Muscle of leg (tissue), 11 donors: Measurements from ENCODE around the gene TNC. TPM values are rescaled to one million over a fixed set of nuclear protein-coding genes. Genes with fewer than 3 reads are reported as not detected.
A peak's percentile ranks its signal among the peaks of the same experiment; 100 is the strongest.

Experiments
- DNase-seq: peaks from one replicate; pipeline ENCODE4 v3.0.0; 2013
- H3K27ac ChIP-seq: one replicate; pipeline ENCODE4 v1.5.1; 2013; ENCODE audit warnings: mild to moderate bottlenecking, low read length, control low read depth
- H3K27me3 ChIP-seq: one replicate; pipeline ENCODE4 v1.6.1; 2013; ENCODE audit warnings: low read length; ENCODE audit not compliant: control insufficient read depth, insufficient read depth
- H3K36me3 ChIP-seq: one replicate; pipeline ENCODE4 v1.6.1; 2013; ENCODE audit warnings: low read length; ENCODE audit not compliant: control insufficient read depth, insufficient read depth
- H3K4me1 ChIP-seq: one replicate; pipeline ENCODE4 v1.6.1; 2013; ENCODE audit warnings: low read length; ENCODE audit not compliant: control insufficient read depth, insufficient read depth
- H3K4me3 ChIP-seq: one replicate; pipeline ENCODE4 v1.5.1; 2013; ENCODE audit warnings: low read length, control low read depth
- H3K9me3 ChIP-seq: replicated peaks from 2 replicates; pipeline ENCODE4 v1.6.1; 2013; ENCODE audit warnings: low read depth, low read length; ENCODE audit not compliant: control insufficient read depth
- WGBS: methylation state at CpG from one replicate; pipeline ENCODE4 v1.1.5; 2013; ENCODE audit warnings: missing lambda C conversion rate; ENCODE audit not compliant: insufficient coverage; 5-methylcytosine and 5-hydroxymethylcytosine counted together
- polyA plus RNA-seq, 8 donors: library from polyadenylated mRNA; unstranded; fragments of 120-200 nt; gene quantifications; one replicate each; pipeline versions ENCODE4 v1.2.1 to v1.2.3, GENCODE V29; 2013; ENCODE audit warnings: inconsistent platforms in 1 of 8, low replicate concordance in 1 of 8; ENCODE audit not compliant: insufficient read length in 8 of 8, insufficient read depth in 1 of 8
- total RNA-seq: library from RNA; stranded (reverse); fragments of 120-200 nt; gene quantifications from one replicate; pipeline ENCODE4 v1.2.4, GENCODE V29; 2013

TNC gene
- total and polyA plus RNA-seq, 9 donors: 28.4 to 129 (median 47.0) TPM

DNA sequence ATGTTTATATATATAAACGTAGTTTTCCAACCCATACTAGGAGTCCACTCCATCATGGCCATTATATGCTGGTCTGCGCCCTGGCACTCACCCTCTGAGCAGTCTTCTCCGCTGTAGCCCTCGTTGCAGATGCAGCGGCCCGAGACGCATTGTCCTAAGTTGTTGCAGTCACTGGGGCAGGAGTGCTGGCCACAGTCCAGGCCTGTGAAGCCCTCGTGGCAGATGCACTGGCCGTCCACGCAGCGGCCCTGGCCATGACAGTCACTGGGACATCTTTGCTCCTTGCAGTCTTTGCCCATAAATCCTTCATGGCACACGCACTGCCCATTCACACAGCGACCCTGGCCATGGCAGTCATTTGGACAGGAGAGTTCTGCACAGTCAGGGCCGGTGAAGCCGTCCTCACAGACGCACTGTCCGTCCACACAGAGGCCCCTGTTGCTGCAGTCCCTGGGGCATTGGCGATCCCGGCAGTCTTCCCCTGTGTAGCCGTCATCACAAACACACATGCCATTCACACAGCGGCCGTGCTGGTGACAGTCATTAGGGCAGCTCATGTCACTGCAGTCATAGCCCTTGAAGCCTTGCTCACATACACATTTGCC is 32.1 kb downstream of the TNC start:
- Histone ChIP-seq H3K27ac (no peak overlapping the region), H3K27me3 (no peaks in the 10 kb centered on the region), H3K4me1 (no peaks in the 10 kb centered on the region), H3K9me3 (no peaks in the 10 kb centered on the region), H3K36me3 (peaks cover 4% of the 10 kb centered on the region), H3K4me3 (no peak overlapping the region)
- no peak for DNase-seq
- 82% methylated on average over 21 of the region's 22 CpGs for WGBS

DNA sequence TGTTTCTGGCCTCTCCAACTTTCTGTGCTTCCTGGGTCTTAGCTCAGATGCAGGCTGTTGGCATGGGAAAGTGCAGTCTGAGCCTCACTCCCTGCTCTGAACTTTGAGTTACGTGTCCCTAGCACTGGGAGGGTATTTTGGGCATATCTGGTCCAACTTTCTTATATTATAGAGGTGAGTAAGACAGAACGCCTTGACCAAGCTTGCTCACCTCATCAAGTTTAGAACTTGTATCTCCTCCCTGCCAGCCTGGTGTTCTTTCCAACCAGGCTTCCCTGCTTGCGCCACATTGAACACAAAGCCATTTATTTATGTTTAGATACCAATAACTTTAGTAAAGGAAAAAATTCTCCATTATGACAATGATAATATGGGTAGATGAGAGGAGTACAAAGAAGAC is 33.2 kb downstream of the TNC start:
- no peak for DNase-seq
- peaks cover 4% of the 10 kb centered on the region for H3K36me3 ChIP-seq
- no CpG with 5 or more reads among the region's 3 CpGs for WGBS
- H3K9me3 ChIP-seq: no peaks in the 10 kb centered on the region
- H3K27me3 ChIP-seq: no peaks in the 10 kb centered on the region
- no peaks in the 10 kb centered on the region for H3K4me1 ChIP-seq
- H3K27ac ChIP-seq: no peak overlapping the region
- H3K4me3 ChIP-seq: no peak overlapping the region

DNA sequence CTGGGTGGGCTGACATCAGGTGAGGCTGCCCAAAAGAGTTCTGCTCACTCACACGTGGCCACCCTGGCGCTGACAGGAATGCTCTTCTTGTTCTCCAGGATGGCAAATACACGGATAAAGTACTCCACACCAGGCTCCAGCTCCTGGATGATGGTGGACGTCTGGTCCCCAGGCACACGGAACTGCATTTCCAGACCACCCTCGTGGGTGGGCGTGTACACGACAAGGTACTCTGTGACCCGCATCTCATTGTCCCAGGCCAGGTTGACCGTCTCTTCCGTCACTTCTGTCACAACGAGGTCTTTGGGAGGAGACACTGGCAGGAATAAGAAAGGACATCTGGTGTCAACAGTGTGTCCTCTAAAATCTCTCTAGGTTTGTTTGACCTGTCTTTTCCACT is 33.8 kb downstream of the TNC start:
- WGBS: 87% methylated on average over 10 of the region's 12 CpGs
- Histone ChIP-seq H3K4me3 (no peak overlapping the region), H3K36me3 (peaks cover 4% of the 10 kb centered on the region), H3K27ac (no peak overlapping the region), H3K4me1 (no peaks in the 10 kb centered on the region), H3K9me3 (no peaks in the 10 kb centered on the region), H3K27me3 (no peaks in the 10 kb centered on the region)
- no peak for DNase-seq

DNA sequence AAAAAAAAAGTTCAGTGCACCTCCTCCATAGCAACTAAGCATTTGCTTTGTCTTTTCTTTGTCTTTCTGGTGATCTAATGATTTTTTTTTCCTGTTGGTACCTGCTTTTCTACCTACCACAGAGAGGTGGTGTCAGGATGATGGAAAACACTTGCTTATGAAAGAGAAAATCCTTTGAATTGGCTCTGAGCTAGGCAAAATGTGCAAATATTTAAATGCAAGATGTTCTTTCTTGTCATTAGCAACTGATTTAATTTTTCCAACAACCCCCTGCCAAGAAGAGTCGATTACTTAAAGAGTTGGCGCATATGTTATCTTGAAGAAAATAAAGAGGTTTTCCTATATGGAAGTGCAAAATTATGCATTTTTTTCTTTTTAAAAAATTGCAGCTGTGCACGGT is 37.7 kb downstream of the TNC start:
- DNase-seq: peak; percentile 61
- Histone ChIP-seq H3K27ac (no peak overlapping the region), H3K36me3 (peaks cover 9% of the 10 kb centered on the region), H3K4me3 (no peak overlapping the region), H3K4me1 (no peaks in the 10 kb centered on the region), H3K27me3 (no peaks in the 10 kb centered on the region), H3K9me3 (no peaks in the 10 kb centered on the region)
- no CpG with 5 or more reads among the region's 3 CpGs for WGBS

DNA sequence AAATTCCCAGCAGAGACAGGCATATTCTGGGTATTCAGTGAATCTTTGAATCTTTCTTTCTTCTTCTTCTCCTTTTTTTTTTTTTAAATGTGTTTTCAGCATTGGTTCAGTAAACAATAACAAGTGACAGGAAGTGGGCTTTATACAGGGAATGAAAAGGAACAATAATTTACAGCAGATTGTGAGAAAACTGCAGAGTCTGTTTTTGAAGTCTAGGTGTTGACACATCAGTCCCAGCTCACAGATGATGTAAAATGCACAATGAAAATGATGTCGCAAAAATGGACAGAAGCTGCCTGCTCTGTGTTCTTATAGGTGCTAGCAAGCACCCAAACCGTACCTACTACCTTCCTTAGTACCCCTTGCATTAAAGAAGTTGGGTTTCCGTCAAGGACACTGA is 38.8 kb downstream of the TNC start:
- no peak for DNase-seq
- Histone ChIP-seq H3K27ac (no peak overlapping the region), H3K9me3 (no peaks in the 10 kb centered on the region), H3K4me1 (no peaks in the 10 kb centered on the region), H3K4me3 (no peak overlapping the region), H3K27me3 (no peaks in the 10 kb centered on the region), H3K36me3 (peaks cover 13% of the 10 kb centered on the region)
- WGBS: no CpG with 5 or more reads among the region's 3 CpGs

DNA sequence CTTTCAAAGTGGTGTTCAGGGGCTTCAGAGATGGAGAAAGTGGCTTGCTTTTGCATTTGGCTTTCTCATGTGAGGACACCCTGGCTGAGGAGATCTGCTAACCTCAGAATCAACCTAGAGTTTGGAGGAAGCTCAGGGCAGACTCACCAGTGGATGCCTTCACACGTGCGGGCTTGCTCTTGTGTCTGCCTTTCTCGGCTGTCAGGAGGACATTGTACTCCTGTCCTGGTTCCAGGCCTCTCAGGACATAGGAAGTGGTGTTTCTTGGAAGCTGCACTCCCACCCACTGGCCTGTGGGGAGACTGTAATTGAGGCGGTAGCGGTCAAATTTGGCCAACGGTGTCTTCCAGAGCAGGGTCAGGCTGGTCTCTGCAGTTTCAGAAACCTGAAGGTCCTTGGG is 44.5 kb downstream of the TNC start:
- 89% methylated on average over 4 of the region's 6 CpGs for WGBS
- Histone ChIP-seq H3K4me3 (no peak overlapping the region), H3K4me1 (peaks cover 9% of the 10 kb centered on the region), H3K9me3 (no peaks in the 10 kb centered on the region), H3K36me3 (peaks cover 21% of the 10 kb centered on the region), H3K27me3 (no peaks in the 10 kb centered on the region), H3K27ac (no peak overlapping the region)
- DNase-seq: no peak

DNA sequence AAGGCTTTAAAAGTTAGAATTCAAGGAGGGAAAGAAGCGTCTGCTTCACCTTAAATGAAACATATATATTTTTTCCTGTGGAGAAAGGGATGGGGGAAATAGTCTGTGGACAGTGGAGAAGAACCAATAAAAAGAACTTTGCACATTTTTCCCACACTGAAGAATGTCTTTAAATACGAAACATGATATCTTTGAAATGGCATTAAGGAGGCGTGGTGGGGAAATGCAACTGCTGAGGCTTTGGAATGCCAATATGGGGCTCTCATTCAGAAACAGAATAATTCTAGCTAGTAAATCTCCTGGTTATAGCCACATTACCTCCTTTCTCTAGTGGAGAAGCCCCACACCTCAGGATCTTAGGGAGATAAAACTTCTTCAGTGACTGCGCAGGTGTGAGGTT is 46.8 kb downstream of the TNC start:
- H3K36me3 ChIP-seq: peaks cover 13% of the 10 kb centered on the region
- no CpG with 5 or more reads among the region's 4 CpGs for WGBS

DNA sequence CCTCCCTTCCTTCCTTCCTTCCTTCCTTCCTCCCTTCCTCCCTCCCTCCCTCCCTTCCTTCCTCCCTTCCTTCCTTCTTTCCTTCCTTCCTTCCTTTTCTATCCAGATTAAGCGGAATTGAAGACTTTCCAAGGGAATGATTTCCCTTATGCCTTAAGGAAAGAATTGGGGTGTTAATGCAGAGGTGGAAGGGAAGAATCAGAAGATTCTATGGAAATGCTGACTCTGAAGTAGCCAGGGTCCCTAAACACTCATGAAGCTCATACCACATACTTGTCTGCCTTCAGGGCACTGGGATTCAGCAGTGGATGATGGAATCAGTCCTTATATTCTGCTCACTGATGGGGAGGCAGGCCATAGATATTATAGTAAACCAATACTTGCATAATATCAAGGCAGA is 48.2 kb downstream of the TNC start:
- Histone ChIP-seq H3K4me3 (no peak overlapping the region), H3K27me3 (no peaks in the 10 kb centered on the region), H3K4me1 (peaks cover 13% of the 10 kb centered on the region), H3K27ac (no peak overlapping the region), H3K36me3 (peaks cover 9% of the 10 kb centered on the region), H3K9me3 (no peaks in the 10 kb centered on the region)
- no CpG with 5 or more reads among the region's 1 CpG for WGBS
- DNase-seq: no peak

More for the DNA sequence above, 46.8 kb downstream of the TNC start:
- H3K27ac ChIP-seq: no peak overlapping the region
- no peaks in the 10 kb centered on the region for H3K27me3 ChIP-seq
- no peak for DNase-seq
- no peaks in the 10 kb centered on the region for H3K9me3 ChIP-seq
- peaks cover 13% of the 10 kb centered on the region for H3K4me1 ChIP-seq
- H3K4me3 ChIP-seq: no peak overlapping the region

DNA sequence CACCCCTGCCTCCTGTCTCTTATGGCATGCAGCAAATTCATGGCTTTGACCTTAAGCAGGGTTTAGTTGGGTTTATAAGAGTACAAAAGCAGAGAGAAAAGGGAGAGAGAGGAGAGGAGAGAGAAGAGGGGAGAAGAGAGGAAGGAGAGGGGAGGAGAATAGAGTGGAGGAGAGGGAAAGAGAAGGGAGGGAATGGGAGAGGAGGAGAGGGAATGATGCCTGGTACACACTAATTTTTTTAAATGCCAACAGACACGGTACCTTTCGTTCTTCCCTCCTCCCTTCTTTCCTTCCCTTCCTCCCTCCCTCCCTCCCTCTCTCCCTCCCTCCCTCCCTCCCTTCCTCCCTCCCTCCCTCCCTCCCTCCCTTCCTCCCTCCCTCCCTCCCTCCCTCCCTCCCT is 48.7 kb downstream of the TNC start:
- Histone ChIP-seq H3K9me3 (no peaks in the 10 kb centered on the region), H3K27me3 (no peaks in the 10 kb centered on the region), H3K36me3 (peaks cover 11% of the 10 kb centered on the region), H3K4me3 (no peak overlapping the region), H3K4me1 (peaks cover 13% of the 10 kb centered on the region), H3K27ac (no peak overlapping the region)
- WGBS: no CpG with 5 or more reads among the region's 2 CpGs
- no peak for DNase-seq

DNA sequence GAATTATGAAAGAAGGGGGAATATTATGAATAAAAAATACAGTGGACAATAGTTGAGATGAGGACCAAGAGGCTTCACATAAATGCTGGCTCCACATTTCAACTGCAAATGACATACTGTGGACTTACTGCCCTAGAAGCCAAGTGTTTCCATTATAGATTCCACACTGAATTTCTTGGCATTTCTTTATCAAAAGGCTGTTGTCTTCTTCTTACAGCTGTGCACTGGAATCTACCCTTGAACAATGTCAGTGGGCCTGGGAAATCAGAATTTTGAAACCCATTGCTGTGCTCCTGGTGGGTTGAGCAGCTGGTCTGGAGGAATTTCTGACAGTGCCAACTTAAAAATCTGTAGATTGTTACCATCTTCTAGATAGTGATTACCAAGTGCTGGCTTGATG is 49.9 kb downstream of the TNC start:
- Histone ChIP-seq H3K27ac (peak overlapping the region; percentile 51), H3K27me3 (no peaks in the 10 kb centered on the region), H3K4me3 (no peak overlapping the region), H3K4me1 (peaks cover 13% of the 10 kb centered on the region), H3K36me3 (peaks cover 11% of the 10 kb centered on the region), H3K9me3 (no peaks in the 10 kb centered on the region)
- peak; percentile 34 for DNase-seq
